HepG2 (cell line): ENCODE data around the gene PUM1. TPM values are rescaled to one million over a fixed set of nuclear protein-coding genes. Genes with fewer than 3 reads are reported as not detected.
"Not testable (repeated sequence)": the region's sequence is repeated elsewhere in the genome, so short reads cannot be mapped to it uniquely, and the experiment has no call there.

Experiments used
- ARID5B ChIP-seq: IDR thresholded peaks from 2 replicates; pipeline ENCODE4 v1.4.0; 2020; ENCODE audit warnings: mild to moderate bottlenecking, missing genetic modification reagents
- DPF2 ChIP-seq: sonication (generic); formaldehyde crosslinking; IDR thresholded peaks from 2 replicates; pipeline ENCODE4 v1.4.0; 2020; ENCODE audit warnings: mild to moderate bottlenecking, low read depth, missing genetic modification reagents, borderline replicate concordance
- RBFOX2 ChIP-seq: fragments of 200-400 bp; formaldehyde crosslinking; IDR thresholded peaks from 2 replicates; pipeline ENCODE4 v1.6.1; 2017; ENCODE audit warnings: low read depth, mild to moderate bottlenecking, low read length
- SOX13 ChIP-seq, 3 experiments: fragments of 450-650 bp in 1 of 3; sonication (generic) in 1 of 3; formaldehyde crosslinking in 1 of 3; IDR thresholded peaks in 2 of 3; conservative IDR thresholded peaks in 1 of 3; 2 replicates each; pipeline versions ENCODE4 v1.5.0 to v1.6.1; 2016 to 2020; ENCODE audit warnings: antibody characterized with exemption in 1 of 3, mild to moderate bottlenecking in 1 of 3, missing compliant biosample characterization in 1 of 3, missing genetic modification reagents in 1 of 3, moderate library complexity in 1 of 3
- THAP11 ChIP-seq: IDR thresholded peaks from 2 replicates; pipeline ENCODE4 v1.6.1; 2016; ENCODE audit warnings: missing biosample characterization, missing genetic modification reagents
- polyA plus RNA-seq, 8 experiments: library from polyadenylated mRNA; depleted of rRNA in 3 of 8; stranded (reverse) in 7 of 8; unstranded in 1 of 8; fragments of >200 nt; fragmentation: Illumina TruSeq in 4 of 8; extraction: Trizol in 4 of 8; gene quantifications; 2 replicates each; pipeline versions ENCODE4 v1.2.1 to v1.2.3, GENCODE V29; 2011 to 2016; ENCODE audit warnings: low read depth in 4 of 8, missing spikeins in 1 of 8, mixed read lengths in 1 of 8; ENCODE audit not compliant: insufficient read depth in 1 of 8
- total RNA-seq, 5 experiments: library from RNA; depleted of rRNA; stranded (reverse); fragments of >200 nt; fragmentation: Illumina TruSeq; extraction: Trizol; gene quantifications; 2 replicates each; pipeline ENCODE4 v1.2.3, GENCODE V29; 2016; ENCODE audit warnings: low read depth in 1 of 5
- TF ChIP-seq, protein P1 (sequence below): sonication (generic); formaldehyde crosslinking; IDR thresholded peaks from 2 replicates; pipeline ENCODE4 v1.4.0; 2020; ENCODE audit warnings: missing genetic modification reagents
- TF ChIP-seq, protein P2 (sequence below): sonication (generic); formaldehyde crosslinking; IDR thresholded peaks from 2 replicates; pipeline ENCODE4 v1.4.0; 2020; ENCODE audit warnings: missing genetic modification reagents, mild to moderate bottlenecking, borderline replicate concordance
- TF ChIP-seq, protein P3 (sequence below): sonication (generic); formaldehyde crosslinking; conservative IDR thresholded peaks from 2 replicates; pipeline ENCODE4 v1.4.0; 2020; ENCODE audit warnings: missing genetic modification reagents

The PUM1 gene
- total and polyA plus RNA-seq, 2 of the 13 experiments (the other 11 are each of a cell fraction or from before 2014, with no cell fraction given): 64.7 to 91.0 TPM

DNA sequence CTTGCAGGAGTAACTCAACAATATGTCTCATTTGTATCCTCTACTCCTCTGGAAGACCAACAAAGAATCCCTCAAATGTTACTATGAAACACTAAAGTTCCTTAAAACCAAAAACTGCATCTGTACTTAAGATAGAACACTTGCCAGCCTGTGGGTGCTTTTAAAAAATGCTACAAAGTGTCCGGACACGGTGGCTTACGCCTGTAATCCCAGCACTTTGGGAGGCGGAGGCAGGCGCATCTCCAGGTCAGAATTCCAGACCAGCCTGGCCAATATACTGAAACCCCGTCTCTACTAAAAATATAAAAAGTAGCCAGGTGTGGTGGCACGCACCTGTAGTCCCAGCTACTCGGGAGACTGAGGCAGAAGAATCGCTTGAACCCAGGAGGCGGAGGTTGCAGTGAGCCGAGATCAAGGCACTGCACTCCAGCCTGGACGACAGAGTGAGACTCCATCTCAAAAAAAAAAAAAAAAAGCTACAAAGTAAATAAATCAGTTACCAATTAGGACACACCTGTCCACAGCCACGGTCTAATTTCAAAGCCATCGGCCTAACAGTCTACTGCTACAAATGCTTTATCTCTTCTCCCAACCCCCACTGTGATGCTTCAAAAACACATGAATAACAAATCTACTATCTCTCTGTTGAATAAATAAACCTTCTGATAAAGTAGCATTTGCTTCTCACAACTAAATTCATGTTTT is 3.2 kb downstream of the PUM1 start (continued):
- TF ChIP-seq ARID5B (0 out of 2 replicates have a peak, but pooled peaks have one; percentile 44), RBFOX2 (0 out of 2 replicates have a peak, but pooled peaks have one; percentile 45), DPF2 (CRISPR knock-in tag) (peak; percentile 59; the same call in 1 of the 2 replicates), SOX13 (CRISPR knock-in tag; conservative IDR thresholded peaks at IDR 0.05 in 1 of 2, IDR thresholded peaks at IDR 0.05 in 1 of 2) (peak in 1 of 2 experiments; percentile 61; a peak in 2 of 4 replicates), THAP11 (CRISPR knock-in tag) (0 out of 2 replicates have a peak, but pooled peaks have one; percentile 13)
- TF ChIP-seq, protein P1, sequence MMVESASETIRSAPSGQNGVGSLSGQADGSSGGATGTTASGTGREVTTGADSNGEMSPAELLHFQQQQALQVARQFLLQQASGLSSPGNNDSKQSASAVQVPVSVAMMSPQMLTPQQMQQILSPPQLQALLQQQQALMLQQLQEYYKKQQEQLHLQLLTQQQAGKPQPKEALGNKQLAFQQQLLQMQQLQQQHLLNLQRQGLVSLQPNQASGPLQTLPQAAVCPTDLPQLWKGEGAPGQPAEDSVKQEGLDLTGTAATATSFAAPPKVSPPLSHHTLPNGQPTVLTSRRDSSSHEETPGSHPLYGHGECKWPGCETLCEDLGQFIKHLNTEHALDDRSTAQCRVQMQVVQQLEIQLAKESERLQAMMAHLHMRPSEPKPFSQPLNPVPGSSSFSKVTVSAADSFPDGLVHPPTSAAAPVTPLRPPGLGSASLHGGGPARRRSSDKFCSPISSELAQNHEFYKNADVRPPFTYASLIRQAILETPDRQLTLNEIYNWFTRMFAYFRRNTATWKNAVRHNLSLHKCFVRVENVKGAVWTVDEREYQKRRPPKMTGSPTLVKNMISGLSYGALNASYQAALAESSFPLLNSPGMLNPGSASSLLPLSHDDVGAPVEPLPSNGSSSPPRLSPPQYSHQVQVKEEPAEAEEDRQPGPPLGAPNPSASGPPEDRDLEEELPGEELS (CRISPR knock-in tag): peak; percentile 84
- TF ChIP-seq, protein P2, sequence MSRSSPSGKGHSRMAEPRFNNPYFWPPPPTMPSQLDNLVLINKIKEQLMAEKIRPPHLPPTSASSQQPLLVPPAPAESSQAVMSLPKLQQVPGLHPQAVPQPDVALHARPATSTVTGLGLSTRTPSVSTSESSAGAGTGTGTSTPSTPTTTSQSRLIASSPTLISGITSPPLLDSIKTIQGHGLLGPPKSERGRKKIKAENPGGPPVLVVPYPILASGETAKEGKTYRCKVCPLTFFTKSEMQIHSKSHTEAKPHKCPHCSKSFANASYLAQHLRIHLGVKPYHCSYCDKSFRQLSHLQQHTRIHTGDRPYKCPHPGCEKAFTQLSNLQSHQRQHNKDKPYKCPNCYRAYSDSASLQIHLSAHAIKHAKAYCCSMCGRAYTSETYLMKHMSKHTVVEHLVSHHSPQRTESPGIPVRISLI: peak; percentile 95
- not testable (repeated sequence) for TF ChIP-seq SOX13 (IDR thresholded peaks at IDR 0.05)
- TF ChIP-seq, protein P3, sequence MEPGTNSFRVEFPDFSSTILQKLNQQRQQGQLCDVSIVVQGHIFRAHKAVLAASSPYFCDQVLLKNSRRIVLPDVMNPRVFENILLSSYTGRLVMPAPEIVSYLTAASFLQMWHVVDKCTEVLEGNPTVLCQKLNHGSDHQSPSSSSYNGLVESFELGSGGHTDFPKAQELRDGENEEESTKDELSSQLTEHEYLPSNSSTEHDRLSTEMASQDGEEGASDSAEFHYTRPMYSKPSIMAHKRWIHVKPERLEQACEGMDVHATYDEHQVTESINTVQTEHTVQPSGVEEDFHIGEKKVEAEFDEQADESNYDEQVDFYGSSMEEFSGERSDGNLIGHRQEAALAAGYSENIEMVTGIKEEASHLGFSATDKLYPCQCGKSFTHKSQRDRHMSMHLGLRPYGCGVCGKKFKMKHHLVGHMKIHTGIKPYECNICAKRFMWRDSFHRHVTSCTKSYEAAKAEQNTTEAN (CRISPR knock-in tag): peak; percentile 34; the same call in 1 of the 2 replicates
